Cardiac ventricle fibroblast (primary cell): ENCODE results near the gene CAMK2N1. TPM values are rescaled to one million over a fixed set of nuclear protein-coding genes. Genes with fewer than 3 reads are reported as not detected.

Source experiments
- total RNA-seq: library from RNA; depleted of rRNA; stranded (reverse); fragments of >200 nt; gene quantifications from 2 replicates; pipeline ENCODE4 v1.2.3, GENCODE V29; 2015

Gene CAMK2N1
- 3.7 and 6.7 TPM in 2 replicates for total RNA-seq

GRCh38 chr1:20485527-20486456, at the start of gene CAMK2N1:
Gene CAMK2N1, minus strand, starts transcription at chr1:20486210. Its CDS starts 831 bp downstream, at chr1:20485379.

DNA sequence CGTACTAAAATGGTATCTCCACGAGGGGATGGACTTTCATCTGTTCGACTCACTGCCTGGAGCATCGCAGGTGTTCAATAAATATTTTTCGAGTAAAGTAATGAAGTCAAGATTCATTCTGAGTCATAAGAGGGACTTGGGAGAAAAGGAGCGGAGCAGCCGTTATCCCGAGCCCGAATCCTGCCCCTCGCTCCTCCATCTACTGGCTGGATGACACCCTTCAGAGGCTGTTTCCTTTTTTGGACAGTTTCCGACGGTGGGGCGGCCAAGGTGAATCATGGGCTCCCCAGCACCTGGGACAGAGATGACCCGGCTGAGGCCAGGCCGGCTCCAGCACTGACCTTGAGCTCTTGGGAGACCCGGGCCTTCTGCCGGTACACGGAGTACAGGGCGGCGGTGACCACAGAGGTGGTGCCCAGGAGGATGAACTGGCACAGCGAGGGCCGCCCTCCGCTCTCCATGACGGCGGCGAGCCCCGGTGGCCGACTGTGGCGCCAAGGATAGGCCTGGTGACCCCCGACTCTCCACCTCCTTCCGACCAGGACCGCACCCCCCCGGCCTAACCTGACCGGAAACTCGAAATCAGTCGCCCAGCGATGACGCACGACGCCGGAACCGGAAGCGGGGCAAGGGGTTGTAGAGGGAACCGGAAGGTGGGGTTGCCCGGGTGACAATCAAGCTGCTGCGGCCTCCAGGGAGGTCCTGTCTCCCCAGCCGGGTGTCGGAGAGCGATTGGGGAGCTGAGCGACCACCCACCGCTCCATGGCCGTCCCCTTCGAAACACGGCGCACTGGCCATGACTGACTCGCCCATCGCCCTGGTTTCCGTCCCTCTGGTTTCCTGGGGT, 21.8 kb upstream of the CAMK2N1 start, which contains the start of gene MUL1:
Gene MUL1, minus strand, starts transcription at position 588 of the 847 bp plus-strand sequence. Its CDS starts 127 bp downstream, at position 461.

Other genes starting within 250 kb of the CAMK2N1 start
- not detected in 2 replicates for gene VWA5B1, start 195.3 kb downstream of the CAMK2N1 start, total RNA-seq
- gene MUL1, start 21.9 kb upstream of the CAMK2N1 start, total RNA-seq: 22.4 and 23.5 TPM in 2 replicates
- gene FAM43B, start 66.4 kb upstream of the CAMK2N1 start, total RNA-seq: 1.2 and 2.2 TPM in 2 replicates
- not detected in 2 replicates for gene CDA, start 102.9 kb upstream of the CAMK2N1 start, total RNA-seq
- 39.4 and 48.2 TPM in 2 replicates for gene PINK1, start 147.2 kb upstream of the CAMK2N1 start, total RNA-seq
- 241 and 264 TPM in 2 replicates for gene DDOST, start 175.2 kb upstream of the CAMK2N1 start, total RNA-seq
- 0.37 and 0.44 TPM in 2 replicates for gene KIF17, start 231.8 kb upstream of the CAMK2N1 start, total RNA-seq
- 0.25 and 0.59 TPM in 2 replicates for gene SH2D5, start 246.5 kb upstream of the CAMK2N1 start, total RNA-seq